ENCODE data around the gene LRIG1.
"Not testable (repeated sequence)": the region's sequence is repeated elsewhere in the genome, so short reads cannot be mapped to it uniquely, and the experiment has no call there.

LRIG1 gene

DNA sequence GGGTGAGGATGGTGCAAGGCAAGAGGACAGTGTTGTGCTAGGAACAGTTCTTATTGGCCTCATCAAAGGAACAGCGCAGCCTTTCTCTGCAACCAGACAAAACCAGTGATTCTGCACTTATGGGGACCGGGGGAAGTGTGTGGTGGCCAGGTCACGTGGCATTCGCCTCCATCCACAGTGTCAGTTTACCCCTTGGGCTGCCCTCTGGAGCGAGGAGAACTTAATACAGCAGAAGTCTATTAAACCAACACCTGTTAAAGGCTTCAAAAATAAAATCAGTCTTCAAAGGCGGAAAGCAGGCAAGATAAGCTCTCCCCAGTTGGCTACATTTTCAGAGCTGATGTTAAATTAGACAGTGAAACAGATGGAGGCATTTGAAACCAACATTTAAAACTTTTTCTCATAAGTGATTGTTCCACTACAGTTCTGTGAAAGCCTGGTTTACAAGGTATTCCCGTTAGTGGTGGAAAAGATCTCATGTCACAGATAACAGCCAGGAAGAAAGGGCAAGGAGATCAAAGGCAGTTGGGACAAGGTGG, 75.2 kb downstream of the LRIG1 start:
- no peaks in the 10 kb centered on the region for H3K27me3 ChIP-seq (ENCODE audit: insufficient read depth, poor library complexity, severe bottlenecking)
- no peak for DNase-seq (ENCODE audit: low read depth in 1 of 2, low spot score in 1 of 2)
- H3K4me3 ChIP-seq (replicated peaks; ENCODE audit: insufficient read depth, low read length): no peak overlapping the region
- no peak overlapping the region for H3K27ac ChIP-seq (replicated peaks)
- TF ChIP-seq SPI1 (IDR thresholded peaks at IDR 0.05; ENCODE audit: borderline replicate concordance, low read depth): no peak
- TF ChIP-seq POLR2AphosphoS5 (IDR thresholded peaks at IDR 0.05; ENCODE audit: low read depth): no peak
- TF ChIP-seq, protein P1, sequence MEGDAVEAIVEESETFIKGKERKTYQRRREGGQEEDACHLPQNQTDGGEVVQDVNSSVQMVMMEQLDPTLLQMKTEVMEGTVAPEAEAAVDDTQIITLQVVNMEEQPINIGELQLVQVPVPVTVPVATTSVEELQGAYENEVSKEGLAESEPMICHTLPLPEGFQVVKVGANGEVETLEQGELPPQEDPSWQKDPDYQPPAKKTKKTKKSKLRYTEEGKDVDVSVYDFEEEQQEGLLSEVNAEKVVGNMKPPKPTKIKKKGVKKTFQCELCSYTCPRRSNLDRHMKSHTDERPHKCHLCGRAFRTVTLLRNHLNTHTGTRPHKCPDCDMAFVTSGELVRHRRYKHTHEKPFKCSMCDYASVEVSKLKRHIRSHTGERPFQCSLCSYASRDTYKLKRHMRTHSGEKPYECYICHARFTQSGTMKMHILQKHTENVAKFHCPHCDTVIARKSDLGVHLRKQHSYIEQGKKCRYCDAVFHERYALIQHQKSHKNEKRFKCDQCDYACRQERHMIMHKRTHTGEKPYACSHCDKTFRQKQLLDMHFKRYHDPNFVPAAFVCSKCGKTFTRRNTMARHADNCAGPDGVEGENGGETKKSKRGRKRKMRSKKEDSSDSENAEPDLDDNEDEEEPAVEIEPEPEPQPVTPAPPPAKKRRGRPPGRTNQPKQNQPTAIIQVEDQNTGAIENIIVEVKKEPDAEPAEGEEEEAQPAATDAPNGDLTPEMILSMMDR (IDR thresholded peaks at IDR 0.05; ENCODE audit: insufficient read depth, low read length): no peak
- TF ChIP-seq, protein P2, sequence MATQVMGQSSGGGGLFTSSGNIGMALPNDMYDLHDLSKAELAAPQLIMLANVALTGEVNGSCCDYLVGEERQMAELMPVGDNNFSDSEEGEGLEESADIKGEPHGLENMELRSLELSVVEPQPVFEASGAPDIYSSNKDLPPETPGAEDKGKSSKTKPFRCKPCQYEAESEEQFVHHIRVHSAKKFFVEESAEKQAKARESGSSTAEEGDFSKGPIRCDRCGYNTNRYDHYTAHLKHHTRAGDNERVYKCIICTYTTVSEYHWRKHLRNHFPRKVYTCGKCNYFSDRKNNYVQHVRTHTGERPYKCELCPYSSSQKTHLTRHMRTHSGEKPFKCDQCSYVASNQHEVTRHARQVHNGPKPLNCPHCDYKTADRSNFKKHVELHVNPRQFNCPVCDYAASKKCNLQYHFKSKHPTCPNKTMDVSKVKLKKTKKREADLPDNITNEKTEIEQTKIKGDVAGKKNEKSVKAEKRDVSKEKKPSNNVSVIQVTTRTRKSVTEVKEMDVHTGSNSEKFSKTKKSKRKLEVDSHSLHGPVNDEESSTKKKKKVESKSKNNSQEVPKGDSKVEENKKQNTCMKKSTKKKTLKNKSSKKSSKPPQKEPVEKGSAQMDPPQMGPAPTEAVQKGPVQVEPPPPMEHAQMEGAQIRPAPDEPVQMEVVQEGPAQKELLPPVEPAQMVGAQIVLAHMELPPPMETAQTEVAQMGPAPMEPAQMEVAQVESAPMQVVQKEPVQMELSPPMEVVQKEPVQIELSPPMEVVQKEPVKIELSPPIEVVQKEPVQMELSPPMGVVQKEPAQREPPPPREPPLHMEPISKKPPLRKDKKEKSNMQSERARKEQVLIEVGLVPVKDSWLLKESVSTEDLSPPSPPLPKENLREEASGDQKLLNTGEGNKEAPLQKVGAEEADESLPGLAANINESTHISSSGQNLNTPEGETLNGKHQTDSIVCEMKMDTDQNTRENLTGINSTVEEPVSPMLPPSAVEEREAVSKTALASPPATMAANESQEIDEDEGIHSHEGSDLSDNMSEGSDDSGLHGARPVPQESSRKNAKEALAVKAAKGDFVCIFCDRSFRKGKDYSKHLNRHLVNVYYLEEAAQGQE (IDR thresholded peaks at IDR 0.05; ENCODE audit: insufficient replicate concordance, low read depth): no peak
- TF ChIP-seq GABPA (IDR thresholded peaks at IDR 0.05; ENCODE audit: low read depth): no peak

DNA sequence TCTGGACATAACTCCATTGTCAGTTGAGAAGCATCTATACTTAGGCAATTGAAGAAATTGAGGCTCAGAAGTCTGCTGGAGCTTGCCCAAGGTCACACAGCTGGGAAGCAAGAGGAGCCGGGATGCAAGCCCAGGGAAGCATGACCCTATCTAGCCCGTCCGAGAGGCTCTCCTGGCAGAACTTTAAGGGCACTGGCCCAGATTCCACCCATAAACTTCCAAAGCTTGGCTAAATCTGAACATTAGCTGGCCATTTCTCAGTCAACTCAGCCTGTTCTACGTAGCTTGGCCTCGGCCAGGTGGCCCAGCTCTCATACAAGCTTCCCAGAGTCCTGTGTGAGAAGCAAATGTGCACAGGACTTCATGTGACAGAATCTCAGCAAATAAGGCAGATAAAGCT, 75.8 kb downstream of the LRIG1 start:
- H3K27ac ChIP-seq (replicated peaks): no peak overlapping the region
- no peak for DNase-seq (ENCODE audit: low read depth in 1 of 2, low spot score in 1 of 2)
- TF ChIP-seq POLR2AphosphoS5 (IDR thresholded peaks at IDR 0.05; ENCODE audit: low read depth) (no peak), SPI1 (IDR thresholded peaks at IDR 0.05; ENCODE audit: borderline replicate concordance, low read depth) (no peak), GABPA (IDR thresholded peaks at IDR 0.05; ENCODE audit: low read depth) (no peak)
- TF ChIP-seq, protein P2 (IDR thresholded peaks at IDR 0.05; ENCODE audit: insufficient replicate concordance, low read depth): no peak
- TF ChIP-seq, protein P1 (IDR thresholded peaks at IDR 0.05; ENCODE audit: insufficient read depth, low read length): no peak
- H3K27me3 ChIP-seq (ENCODE audit: insufficient read depth, poor library complexity, severe bottlenecking): no peaks in the 10 kb centered on the region
- H3K4me3 ChIP-seq (replicated peaks; ENCODE audit: insufficient read depth, low read length): no peak overlapping the region

DNA sequence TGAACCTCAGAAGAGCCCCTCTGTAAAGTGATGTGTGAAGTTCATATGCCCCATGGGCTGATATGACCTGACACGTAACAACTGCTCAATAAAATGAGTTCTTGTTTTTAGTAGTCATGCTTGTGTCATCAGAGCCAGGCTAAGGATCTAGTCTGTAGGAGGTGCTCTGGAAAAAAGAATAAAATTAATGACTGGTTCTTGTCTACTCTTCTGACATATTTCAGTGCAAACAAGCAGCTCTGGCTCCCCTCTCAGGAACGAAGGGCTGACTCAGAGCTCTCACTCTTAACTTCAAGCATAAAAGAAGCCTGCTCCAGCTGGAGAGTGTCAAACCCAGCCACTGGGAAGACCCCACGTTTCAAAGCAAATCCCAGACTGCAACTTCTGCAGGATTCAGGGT, 77.0 kb downstream of the LRIG1 start:
- Histone ChIP-seq H3K27ac (replicated peaks) (no peak overlapping the region), H3K27me3 (ENCODE audit: insufficient read depth, poor library complexity, severe bottlenecking) (no peaks in the 10 kb centered on the region), H3K4me3 (replicated peaks; ENCODE audit: insufficient read depth, low read length) (no peak overlapping the region)
- TF ChIP-seq, protein P2 (IDR thresholded peaks at IDR 0.05; ENCODE audit: insufficient replicate concordance, low read depth): no peak
- TF ChIP-seq SPI1 (IDR thresholded peaks at IDR 0.05; ENCODE audit: borderline replicate concordance, low read depth) (no peak), GABPA (IDR thresholded peaks at IDR 0.05; ENCODE audit: low read depth) (no peak), POLR2AphosphoS5 (IDR thresholded peaks at IDR 0.05; ENCODE audit: low read depth) (no peak)
- TF ChIP-seq, protein P1 (IDR thresholded peaks at IDR 0.05; ENCODE audit: insufficient read depth, low read length): no peak
- no peak for DNase-seq (ENCODE audit: low read depth in 1 of 2, low spot score in 1 of 2)

DNA sequence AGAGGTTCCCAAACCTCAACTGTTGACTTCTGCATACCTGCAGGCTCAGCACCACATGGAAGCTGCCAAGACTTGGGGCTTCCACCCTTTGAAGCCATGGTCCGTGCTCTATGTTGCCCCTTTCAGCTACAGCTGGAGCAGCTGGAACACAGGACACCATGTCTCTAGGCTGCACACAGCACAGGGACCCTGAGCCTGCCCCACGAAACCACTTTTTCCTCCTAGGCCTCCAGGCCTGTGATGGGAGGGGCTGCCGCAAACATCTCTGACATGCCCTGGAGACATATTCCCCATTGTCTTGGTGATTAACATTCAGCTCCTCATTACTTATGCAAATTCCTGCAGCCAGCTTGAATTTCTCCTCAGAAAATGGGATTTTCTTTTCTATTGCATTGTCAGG, 78.9 kb downstream of the LRIG1 start:
- DNase-seq (ENCODE audit: low read depth in 1 of 2, low spot score in 1 of 2); H3K27ac ChIP-seq (replicated peaks); H3K27me3 ChIP-seq (ENCODE audit: insufficient read depth, poor library complexity, severe bottlenecking); H3K4me3 ChIP-seq (replicated peaks; ENCODE audit: insufficient read depth, low read length): not testable (repeated sequence)

DNA sequence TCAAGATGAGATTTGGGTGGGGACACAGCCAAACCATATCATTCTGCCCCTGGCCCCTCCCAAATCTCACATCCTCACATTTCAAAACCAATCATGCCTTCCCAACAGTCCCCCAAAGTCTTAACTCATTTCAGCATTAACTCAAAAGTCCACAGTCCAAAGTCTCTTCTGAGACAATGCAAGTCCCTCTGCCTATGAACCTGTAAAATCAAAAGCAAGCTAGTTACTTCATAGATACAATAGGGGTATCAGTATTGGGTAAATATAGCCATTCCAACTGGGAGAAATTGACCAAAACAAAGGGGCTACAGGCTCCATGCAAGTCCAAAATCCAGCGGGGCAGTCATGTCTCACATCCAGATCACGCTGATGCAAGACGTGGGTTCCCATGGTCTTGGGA, 79.7 kb downstream of the LRIG1 start:
- not testable (repeated sequence) for H3K27ac ChIP-seq (replicated peaks); H3K4me3 ChIP-seq (replicated peaks; ENCODE audit: insufficient read depth, low read length); DNase-seq (ENCODE audit: low read depth in 1 of 2, low spot score in 1 of 2); H3K27me3 ChIP-seq (ENCODE audit: insufficient read depth, poor library complexity, severe bottlenecking)
